GM18517 (cell line): Measurements from ENCODE around the gene GRIN1.
A peak's percentile ranks its signal among the peaks of the same experiment; 100 is the strongest.

Experiments used
- ATAC-seq: cut with Tn5 transposase; IDR thresholded peaks from one replicate; pipeline ENCODE4 v1.9.1; 2021; ENCODE audit warnings: mild to moderate bottlenecking, moderate library complexity; ENCODE audit not compliant: unreplicated experiment

The GRIN1 gene

DNA sequence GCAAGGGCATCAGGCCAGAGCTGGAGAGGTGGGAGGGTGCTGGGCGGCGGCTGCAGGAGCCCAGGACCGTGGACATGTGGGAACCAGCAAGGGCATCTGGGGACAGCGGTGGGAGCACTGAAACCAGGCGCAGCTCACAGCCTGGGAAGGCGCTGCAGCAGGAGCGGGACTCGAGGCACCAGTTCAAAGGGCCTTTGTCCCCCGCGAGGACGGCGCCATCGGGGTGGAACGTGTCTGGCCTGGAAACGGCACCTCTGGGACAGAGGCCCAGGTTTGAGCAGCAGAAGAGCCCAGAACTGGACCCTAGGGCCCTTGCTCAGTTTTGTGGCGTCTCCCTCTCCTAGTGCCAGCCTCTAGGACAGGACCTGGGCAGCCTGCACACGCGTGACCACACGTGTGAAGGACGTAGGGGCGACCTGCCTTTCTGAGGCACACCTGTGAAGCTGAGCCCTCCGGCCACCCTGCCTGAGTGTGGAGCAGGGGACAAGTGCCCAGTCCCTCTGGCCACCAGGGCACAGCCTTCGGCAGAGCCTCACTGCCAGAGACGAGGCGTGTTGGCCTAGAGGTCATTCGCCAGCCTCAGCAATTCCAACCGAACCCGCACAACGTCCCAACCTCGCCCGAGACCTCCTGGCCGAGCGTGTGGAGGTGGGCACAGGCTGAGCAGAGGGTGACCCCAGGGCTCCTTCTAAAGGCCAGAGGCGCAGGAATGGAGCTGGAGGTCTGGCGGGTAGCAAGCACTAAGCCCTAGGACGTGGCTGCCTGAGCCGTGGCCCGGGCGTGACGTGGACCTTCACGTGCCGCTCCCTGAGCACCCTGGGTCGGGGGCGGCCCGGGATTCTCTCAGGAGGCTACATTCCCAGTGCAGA is 35.1 kb downstream of the GRIN1 start:
- ATAC-seq = no peak

DNA sequence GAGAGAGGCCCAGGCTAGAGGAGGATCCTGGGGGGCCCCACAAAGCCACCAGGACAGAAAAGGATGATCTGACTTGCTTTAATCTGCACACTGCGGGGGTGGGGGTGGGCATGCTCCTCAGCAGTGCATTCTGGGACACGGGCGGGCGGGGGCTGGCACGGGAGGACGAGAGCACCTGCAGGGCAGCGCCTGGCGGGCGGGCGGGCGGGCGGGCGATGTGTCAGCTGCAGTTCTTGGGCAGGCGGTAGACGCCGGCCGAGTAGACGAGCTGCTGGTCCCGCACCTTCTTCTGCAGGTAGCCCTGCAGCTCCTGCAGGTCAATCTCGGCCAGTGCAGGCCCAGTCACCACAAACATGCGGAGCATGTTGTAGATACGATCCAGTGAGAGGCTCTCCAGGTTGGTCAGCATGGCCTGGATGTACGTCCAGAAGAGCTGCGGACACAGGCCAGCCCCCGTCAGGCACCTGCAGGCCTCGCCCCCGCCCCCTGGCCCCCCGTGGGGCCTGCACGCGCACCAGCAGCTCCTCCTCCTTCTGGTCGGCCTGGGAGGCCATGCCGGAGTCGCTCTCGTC is 35.9 kb downstream of the GRIN1 start:
- no peak for ATAC-seq

DNA sequence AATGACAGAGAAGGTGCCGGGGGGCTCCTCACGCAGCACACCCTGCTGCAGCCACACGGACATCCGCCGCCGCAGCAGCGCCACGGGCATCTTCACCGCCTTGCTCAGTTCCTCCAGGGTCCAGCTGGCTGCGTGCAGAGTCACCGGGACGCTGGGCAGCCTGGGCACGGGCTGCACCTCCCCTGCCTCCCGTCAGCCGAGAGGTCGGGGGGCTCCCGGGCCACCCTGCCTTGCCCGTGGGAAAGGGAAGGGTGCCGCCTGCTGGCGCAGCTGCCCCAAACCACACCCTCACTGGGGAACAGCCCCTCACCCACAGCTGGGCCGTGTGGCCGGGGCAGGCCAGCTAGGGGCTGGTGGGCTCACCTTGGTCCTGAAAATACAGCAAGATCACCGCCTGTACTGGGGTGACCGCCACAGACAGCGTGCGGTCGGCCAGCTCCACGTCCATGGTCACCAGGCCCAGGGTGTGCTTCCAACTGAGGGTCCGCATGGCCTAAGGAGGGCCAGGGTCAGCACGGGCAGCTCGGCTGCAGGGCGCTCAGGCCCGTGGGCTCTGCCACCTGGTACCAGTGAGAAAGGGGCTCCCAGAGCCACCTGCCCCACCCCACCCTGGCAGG is 36.5 kb downstream of the GRIN1 start:
- no peak for ATAC-seq

DNA sequence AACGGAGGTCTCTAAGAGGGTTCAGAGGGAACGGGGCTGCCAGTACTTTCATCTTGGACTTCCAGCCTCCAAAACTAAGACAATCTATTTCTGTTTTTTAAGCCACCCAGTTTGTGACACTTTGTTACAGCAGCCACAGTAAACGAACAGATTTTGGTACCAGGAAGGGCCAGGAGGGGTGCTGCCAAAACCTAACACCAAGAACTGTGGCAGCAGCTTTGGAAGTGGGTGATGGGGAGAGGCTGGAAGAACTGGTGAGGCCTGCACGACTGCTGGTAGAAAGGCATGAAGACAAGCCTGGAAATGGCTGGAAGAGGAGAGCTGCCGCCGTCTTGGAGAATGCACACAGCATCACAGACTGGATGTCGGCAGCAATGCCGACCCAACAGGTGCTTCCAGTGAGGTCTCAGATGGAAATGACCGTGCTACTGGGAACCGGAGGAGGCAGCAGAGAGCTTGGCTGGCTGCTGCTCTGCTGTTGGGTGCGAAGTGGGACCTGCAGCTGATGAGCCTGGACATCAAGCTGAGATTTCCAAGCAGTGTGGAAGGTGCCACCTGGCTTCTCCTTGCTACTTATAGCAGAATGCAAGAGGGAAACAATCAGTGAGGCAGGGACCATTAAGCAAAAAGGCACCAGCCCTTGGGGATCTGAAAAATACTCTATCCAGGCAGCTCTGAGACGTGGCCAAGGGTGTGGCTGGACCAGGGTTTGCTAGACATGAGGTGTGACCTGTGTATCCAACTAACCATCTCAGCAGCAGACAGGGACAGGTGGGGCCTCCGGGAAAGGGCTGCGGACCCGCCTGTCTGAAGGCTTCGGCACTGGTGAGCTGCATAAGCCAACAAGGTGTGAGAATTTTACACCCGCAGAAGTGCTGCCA is 37.6 kb downstream of the GRIN1 start:
- ATAC-seq = no peak

DNA sequence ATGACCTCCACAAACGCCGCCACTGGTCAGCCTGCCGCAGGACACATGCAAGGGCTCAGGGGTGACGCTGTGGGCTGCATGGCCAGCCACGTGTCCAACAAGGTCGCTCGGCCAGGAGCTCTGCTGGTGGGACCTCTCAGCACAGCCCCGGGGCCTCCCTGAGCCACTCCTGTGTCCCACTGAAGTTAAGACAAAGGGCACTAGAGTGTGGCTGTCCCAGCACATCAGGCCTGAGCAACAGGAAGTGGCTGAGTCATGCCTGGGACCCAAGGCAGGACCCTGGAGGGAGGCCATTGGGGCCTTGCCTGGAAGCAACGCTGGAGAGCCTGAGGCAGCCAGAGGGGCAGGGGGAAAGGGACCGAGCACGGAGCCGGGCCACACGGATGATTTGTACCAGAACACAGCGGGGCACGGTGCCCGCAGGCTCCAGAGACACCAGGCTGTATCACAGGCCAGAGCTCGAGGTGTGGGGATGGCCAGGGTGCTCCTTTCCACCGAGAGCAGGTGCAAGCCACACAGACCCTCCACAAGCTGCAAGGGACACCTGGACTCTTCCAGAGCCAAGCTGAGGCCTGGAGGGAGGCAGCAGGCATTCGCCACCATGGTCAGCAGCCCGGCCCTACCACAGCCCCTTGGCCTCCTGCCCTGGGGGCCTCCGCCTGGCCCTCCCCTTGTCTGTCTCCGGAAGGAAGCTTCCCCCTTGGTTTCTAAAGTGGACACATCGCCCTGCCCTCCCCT is 39.4 kb downstream of the GRIN1 start:
- ATAC-seq = no peak

DNA sequence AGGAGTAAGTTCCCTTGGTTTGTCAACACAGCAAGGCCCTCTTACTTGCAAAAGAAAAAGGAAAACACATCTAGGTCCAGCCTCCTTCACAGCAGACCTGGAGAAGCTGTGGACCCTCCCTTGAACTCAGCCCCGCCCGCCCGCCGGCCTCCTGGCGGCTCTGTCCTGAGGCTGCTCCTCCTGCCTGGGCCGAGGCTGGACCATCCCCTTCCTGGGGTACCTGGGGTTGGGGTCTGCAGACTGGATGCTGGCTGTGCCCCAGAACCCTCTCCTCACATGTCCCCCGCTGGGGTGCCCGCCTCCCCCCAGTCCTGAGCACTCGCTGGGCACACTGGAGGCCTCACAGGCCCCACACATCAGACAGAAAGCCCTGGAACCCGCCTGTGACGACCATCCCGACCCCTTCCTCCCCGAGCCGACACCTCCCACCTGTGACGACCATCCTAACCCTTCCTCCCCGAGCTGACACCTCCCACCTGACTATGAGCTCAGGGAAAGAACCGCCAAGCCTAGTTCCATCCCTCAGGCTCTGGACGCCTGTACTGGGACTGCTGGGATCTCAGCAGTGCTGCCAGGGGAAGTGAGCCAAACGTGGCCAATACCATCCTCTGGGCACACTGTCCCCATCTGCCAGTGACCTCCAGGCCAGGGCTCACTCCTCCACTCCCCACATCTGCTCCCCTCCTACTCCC is 40.1 kb downstream of the GRIN1 start:
- ATAC-seq = no peak

DNA sequence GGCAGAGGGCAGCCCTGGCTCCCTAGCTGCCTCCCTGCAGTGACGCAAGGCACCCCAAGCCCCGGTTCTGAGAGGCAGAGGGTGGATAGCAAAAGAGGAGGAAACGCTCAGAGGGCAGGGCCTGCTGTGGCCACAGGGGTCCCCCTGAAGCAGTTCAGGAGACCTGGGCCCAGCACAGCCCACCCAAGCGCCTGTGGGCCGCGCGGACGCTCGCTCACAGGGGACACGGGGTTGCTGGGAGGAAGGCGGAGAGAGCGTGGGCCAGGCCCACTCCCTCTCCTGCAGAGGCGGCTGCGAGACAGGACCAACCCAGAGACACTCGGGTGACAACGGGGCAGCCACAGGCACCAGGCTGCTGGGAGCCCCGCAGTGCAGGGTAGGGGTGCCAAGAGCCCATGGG is 40.8 kb downstream of the GRIN1 start:
- ATAC-seq = no peak

DNA sequence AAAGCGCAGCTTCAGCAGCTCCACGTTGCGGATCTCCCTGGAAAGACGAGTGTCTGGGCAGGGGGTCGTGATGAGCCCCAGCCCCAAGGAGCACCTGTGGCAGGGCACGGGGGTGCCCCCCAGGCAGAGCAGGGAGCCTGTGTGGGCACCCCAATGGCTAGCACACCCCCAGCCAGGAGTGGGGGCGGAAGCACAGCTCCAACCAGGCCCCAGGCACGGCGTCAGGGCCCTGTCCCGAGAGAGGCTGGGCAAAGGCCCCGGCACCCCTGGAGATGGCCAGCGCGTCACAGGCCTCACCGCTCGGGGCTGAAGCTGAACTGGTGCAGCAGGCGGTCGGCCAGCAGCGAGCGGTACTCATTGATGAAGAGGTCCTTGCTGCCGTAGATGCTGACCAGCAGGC is 41.5 kb downstream of the GRIN1 start:
- ATAC-seq = no peak

DNA sequence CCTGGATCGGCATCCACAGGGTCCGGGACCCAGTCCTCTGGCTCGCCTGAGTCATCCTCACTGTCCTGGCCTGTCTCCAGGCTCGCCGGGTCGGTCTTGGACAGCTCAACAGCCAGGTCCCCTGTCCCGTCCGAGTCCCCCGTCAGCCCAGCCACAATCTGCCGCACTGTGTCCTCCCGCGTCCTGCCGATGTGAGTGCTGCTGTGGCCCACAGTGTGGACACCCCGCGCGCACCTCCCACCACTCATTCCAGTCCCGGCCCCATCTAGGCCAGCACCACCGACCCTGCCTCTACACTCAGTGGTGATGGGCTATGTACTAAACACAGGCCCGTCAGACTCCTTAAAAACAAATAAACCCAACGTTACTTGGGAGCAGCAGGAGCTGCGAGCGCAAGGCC is 42.7 kb downstream of the GRIN1 start:
- ATAC-seq = no peak

DNA sequence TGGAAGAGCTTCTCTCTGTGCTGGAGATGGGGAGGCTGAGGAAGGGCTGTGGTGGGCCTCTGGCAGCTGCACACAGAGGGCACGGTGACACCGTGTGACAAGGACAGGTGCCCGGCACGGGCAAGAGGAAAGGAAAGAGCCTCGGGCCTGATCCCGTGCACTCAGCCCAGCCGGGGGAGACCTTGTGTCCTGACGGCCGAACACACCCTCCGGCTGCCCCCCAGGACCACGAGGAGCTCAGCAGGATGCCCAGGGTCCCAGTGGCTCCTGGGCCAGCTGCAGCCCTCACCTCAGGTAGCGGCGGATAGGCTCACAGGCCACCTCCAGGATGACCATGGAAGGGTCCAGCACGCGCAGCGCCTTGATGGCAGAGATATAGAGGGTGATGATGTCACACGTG is 43.9 kb downstream of the GRIN1 start:
- no peak for ATAC-seq

DNA sequence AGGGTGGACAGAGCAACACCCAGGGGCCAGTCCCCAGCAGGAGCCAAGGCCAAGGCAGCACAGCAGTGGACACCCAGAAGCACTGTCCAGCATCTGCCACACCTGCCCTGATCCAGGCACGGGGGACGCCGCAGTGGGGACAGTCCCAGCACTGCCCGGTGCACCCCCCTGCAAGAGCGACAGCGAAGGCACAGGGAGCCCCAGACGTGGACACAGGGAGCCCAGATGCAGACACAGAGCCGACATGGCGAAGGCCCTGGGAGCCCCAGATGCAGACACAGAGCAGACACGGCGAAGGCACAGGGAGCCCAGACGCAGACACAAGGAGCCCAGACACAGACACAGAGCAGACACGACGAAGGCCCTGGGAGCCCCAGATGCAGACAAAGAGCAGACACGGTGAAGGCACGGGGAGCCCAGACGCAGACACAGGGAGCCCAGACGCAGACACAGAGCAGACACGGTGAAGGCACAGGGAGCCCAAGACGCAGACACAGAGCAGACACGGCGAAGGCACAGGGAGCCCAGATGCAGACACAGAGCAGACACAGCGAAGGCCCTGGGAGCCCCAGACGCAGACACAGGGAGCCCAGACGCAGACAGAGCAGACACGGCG is 45.1 kb downstream of the GRIN1 start:
- no peak for ATAC-seq

DNA sequence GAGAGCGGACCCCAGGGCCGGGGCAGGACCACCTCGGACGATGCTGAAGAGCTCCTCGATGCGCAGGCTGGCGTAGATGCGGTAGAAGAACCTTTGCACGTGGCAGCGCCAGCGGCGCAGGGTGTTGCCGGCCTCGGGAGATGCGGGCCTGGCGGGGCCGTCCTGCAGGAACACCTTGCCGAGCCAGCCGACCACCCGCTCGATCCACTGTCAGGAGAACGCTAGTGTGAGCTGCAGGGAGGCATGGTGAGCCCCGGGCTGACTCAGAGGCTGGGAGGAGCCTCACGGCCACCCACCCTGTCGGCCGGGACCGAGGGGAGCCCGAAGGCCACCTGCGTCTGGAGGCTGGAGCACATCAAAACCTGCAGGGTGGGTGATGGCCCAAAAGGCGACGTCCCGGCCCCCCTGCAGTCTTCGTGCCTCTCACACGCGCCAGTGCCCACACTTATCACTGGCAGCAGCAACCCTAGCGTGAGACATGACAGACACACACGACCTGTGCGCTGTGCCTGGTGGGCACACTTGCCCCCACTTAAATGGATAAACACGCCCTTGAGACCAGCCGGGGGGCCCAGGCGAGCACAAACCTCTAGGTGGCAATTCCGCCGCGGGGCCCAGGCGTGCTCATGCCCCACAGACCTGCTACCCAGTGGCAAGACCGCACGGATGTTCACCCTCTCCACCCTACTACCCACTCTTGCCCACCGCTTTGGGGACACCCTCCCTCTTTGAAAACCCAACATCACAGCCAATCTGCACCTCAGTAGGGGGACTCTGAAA is 46.1 kb downstream of the GRIN1 start:
- no peak for ATAC-seq

DNA sequence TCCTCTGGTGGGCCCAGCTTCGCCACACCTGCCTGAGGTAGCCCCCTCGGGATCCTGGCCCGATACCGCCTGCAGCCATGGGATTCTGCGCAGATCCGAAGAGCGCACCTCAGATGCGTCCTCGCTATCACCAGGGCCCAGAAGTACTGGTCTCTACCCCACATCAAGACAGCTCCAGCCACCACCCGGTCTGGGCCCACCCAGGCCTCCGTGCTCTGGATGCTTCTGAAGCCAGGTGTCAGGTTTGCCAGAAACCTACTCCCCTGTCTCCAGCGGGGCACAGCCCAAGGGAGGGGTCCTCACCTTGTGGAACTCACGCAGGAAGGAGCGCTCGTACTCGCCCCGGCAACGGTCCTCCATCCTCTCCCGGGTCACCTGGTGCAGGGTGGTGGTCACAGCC is 47.0 kb downstream of the GRIN1 start:
- ATAC-seq = no peak

DNA sequence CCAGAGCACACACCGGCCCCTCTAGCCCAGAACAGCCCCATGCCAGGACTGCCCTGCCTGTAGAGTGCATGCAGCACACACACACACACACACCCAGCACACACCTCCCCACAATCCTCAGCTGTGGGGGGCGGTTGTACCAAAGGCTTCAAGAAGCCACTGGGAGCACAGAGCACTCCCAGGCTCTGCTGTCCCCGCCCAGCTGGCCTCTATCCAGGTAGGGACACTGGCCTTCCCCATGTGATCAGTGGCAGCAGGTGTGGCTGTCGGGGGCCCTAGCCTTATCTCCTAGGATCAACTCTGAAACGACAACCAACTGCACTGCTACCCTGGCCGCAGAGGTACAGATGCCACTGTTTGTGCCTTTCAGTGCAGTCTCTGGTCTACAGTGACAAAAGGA is 47.4 kb downstream of the GRIN1 start:
- ATAC-seq = no peak

DNA sequence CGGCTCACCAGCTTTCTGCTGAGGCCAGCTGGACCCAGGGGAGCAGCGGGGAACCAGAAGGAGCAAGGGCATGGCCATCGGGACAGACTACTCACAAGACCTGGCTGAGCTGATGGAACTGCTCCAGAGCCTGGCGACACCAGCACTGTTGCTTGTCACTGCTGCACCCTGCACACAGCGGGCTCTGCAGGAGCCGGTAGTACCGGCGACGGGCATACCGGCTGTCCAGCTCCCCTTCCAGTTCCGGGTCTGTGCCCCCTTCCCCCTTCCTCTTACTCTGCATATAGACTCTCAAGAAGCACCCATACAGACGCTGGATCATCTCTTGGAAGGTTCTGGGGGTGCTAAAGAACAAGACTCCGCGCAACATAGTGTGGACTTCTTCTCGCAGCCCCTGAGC is 48.4 kb downstream of the GRIN1 start:
- ATAC-seq = no peak

DNA sequence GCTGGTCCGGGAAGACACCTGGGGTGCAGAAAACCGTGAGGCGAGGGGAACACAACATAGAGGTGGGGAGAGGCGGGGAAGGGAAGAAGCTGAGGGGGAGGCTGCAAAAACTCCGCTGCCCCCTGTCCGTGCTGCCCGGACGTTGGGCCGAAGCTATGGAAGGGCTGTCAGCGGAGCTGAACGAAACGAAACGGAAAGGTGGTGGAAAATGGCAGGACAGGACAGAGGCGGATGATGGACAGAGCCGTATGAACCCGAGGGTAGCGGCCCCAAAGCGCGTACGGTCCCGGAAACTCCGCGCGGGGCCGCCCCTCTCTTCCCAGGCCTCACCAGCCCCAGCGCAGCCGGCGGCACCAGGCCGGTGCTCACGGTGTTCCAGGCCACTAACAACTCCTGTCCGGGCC is 49.1 kb downstream of the GRIN1 start:
- no peak for ATAC-seq

DNA sequence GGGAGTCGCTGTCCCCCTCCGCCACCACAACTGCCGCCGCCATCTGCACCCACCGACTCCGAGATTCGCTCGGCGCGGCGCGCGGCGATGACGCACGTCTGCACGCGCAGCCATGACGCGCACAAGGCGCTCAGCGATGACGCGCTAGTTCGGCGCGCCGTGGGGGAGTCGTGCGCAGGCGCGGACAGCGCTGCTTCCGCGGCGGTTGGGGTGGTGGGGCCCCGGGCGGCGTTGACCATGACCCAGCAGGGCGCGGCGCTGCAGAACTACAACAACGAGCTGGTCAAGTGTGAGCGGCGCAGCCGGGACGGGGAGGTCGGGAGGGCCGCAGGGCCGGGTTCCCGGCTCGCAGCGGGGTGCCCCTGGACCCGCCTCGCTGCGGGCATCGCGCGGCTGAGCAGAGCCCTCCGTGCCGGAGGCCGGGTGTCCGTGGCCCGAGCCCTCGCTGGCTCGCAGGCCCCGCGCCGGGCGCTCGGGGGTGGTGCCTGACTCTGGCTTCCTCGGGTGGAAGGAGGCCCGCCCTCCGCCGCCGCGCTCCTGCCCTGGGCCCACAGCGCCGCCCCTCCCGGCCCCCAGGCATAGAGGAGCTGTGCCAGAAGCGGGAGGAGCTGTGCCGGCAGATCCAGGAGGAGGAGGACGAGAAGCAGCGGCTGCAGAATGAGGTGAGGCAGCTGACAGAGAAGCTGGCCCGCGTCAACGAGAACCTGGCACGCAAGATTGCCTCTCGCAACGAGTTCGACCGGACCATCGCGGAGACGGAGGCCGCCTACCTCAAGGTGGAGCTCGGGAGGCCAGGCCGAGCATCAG is 49.7 kb downstream of the GRIN1 start, which contains the start of the genes ANAPC2 and SSNA1:
Gene ANAPC2, minus strand, starts transcription at position 71 of the 807 bp plus-strand sequence. Its CDS starts 28 bp downstream, at position 43.
Gene SSNA1, plus strand, starts transcription at position 187 of the 807 bp plus-strand sequence. Its CDS starts 51 bp downstream, at position 238.
- peak; percentile 82 for ATAC-seq
